B cell (primary cell): Measurements from ENCODE around the gene FMN2. TPM values are rescaled to one million over a fixed set of nuclear protein-coding genes. Genes with fewer than 3 reads are reported as not detected.

ENCODE experiments used
- ATAC-seq: fragments of 200-7000 bp; cut with Tn5 transposase; one replicate; pipeline ENCODE4 v1.10.0; 2021; ENCODE audit warnings: low read depth, mild to moderate bottlenecking, moderate number of reproducible peaks, moderate library complexity
- CTCF ChIA-PET: fragments of 350-600 bp; sonication (Branson Sonifier 250); formaldehyde crosslinking; loops from one replicate; lab custom pipeline; 2021; ENCODE audit warnings: antibody characterized with exemption, inconsistent platforms; lab: Charles Lee
- POLR2A ChIA-PET: fragments of 350-600 bp; sonication (Branson Sonifier 250); formaldehyde crosslinking; loops from one replicate; lab custom pipeline; 2021; ENCODE audit warnings: antibody characterized with exemption; lab: Charles Lee
- DNase-seq: peaks from one replicate; pipeline ENCODE4 v3.0.0; 2013
- H2AFZ ChIP-seq: 2 replicates; pipeline ENCODE4 v1.6.1; 2012; ENCODE audit warnings: mild to moderate bottlenecking, low read depth, low read length; ENCODE audit not compliant: insufficient read depth, poor library complexity, severe bottlenecking
- H3K27ac ChIP-seq, 2 donors: 1 replicate in 1 of 2; 2 replicates in 1 of 2; pipeline ENCODE4 v1.5.1; 2012 to 2013; ENCODE audit warnings: low read length in 2 of 2, mild to moderate bottlenecking in 2 of 2, moderate library complexity in 1 of 2
- H3K27me3 ChIP-seq, 4 experiments: fragments of 200-600 bp in 1 of 4; sonication (generic) in 1 of 4; replicated peaks in 1 of 4; 1 replicate in 2 of 4; 2 replicates in 2 of 4; pipeline versions ENCODE4 v1.6.1 to v1.7.0; 2013 to 2016; ENCODE audit warnings: low read length in 3 of 4, mild to moderate bottlenecking in 2 of 4, mixed read lengths in 1 of 4, moderate library complexity in 1 of 4; ENCODE audit not compliant: insufficient read depth in 4 of 4, control insufficient read depth in 3 of 4; ENCODE audit errors: control extremely low read depth in 1 of 4
- H3K36me3 ChIP-seq, 2 experiments: replicated peaks in 1 of 2; 1 replicate in 1 of 2; 2 replicates in 1 of 2; pipeline versions ENCODE4 v1.6.1 to v1.7.1; 2013; ENCODE audit warnings: low read length in 1 of 2; ENCODE audit not compliant: insufficient read depth in 2 of 2, control insufficient read depth in 1 of 2; ENCODE audit errors: control extremely low read depth in 1 of 2, extremely low read depth in 1 of 2
- H3K4me1 ChIP-seq, 2 donors: fragments of 200-600 bp in 1 of 2; sonication (generic) in 1 of 2; 1 replicate in 1 of 2; 2 replicates in 1 of 2; pipeline versions ENCODE4 v1.5.1 to v1.6.1; 2013 to 2017; ENCODE audit warnings: low read length in 2 of 2; ENCODE audit not compliant: control insufficient read depth in 2 of 2, insufficient read depth in 2 of 2
- H3K4me2 ChIP-seq: replicated peaks from 2 replicates; pipeline ENCODE3; 2012; ENCODE audit warnings: mild to moderate bottlenecking, low read depth, low read length; ENCODE audit not compliant: poor library complexity, severe bottlenecking
- H3K4me3 ChIP-seq, 5 experiments: fragments of 200-600 bp in 1 of 5; sonication (generic) in 1 of 5; 1 replicate in 3 of 5; 2 replicates in 2 of 5; pipeline versions ENCODE4 v1.5.1 to v1.7.0; 2011 to 2016; ENCODE audit warnings: low read length in 4 of 5, mild to moderate bottlenecking in 4 of 5, low read depth in 2 of 5, control low read depth in 1 of 5, moderate library complexity in 1 of 5; ENCODE audit not compliant: insufficient read depth in 1 of 5; ENCODE audit errors: control extremely low read depth in 1 of 5, extremely low read depth in 1 of 5
- H3K79me2 ChIP-seq: fragments of 200-600 bp; sonication (generic); one replicate; pipeline ENCODE4 v1.6.0; 2016; ENCODE audit warnings: low read length; ENCODE audit not compliant: control insufficient read depth, insufficient read depth
- H3K9ac ChIP-seq: fragments of 200-600 bp; sonication (generic); 2 replicates; pipeline ENCODE4 v1.6.1; 2017; ENCODE audit warnings: mild to moderate bottlenecking, low read length, moderate library complexity
- H3K9me3 ChIP-seq, 3 donors: one replicate each; pipeline versions ENCODE4 v1.6.1 to v1.7.1; 2013; ENCODE audit warnings: low read length in 2 of 3; ENCODE audit not compliant: control insufficient read depth in 2 of 3, insufficient read depth in 1 of 3; ENCODE audit errors: control extremely low read depth in 1 of 3
- H4K20me1 ChIP-seq: 2 replicates; pipeline ENCODE4 v1.6.0; 2012; ENCODE audit warnings: mild to moderate bottlenecking, low read length; ENCODE audit not compliant: insufficient read depth, control insufficient read depth, poor library complexity, severe bottlenecking
- H3K27ac Mint-ChIP-seq: one replicate; pipeline ENCODE4 v1.8.0; 2021; ENCODE audit warnings: mixed read lengths
- H3K27me3 Mint-ChIP-seq: one replicate; pipeline ENCODE4 v1.8.0; 2021; ENCODE audit warnings: mixed read lengths
- H3K4me1 Mint-ChIP-seq: one replicate; pipeline ENCODE4 v1.8.0; 2021; ENCODE audit warnings: mixed read lengths
- H3K4me3 Mint-ChIP-seq: one replicate; pipeline ENCODE4 v1.8.0; 2021; ENCODE audit warnings: mixed read lengths
- H3K9me3 Mint-ChIP-seq: one replicate; pipeline ENCODE4 v1.8.0; 2022; ENCODE audit warnings: mixed read lengths; ENCODE audit not compliant: insufficient read depth
- EZH2 ChIP-seq: IDR thresholded peaks from 2 replicates; pipeline ENCODE4 v1.6.1; 2012; ENCODE audit warnings: borderline replicate concordance, low read depth, mild to moderate bottlenecking, moderate library complexity, low read length; ENCODE audit not compliant: insufficient read depth, poor library complexity, severe bottlenecking
- WGBS: methylation state at CpG from one replicate; pipeline ENCODE4 v1.1.5; 2013; ENCODE audit warnings: missing lambda C conversion rate; ENCODE audit not compliant: insufficient coverage; 5-methylcytosine and 5-hydroxymethylcytosine counted together
- intact Hi-C: fragments of 100-400 bp; cut with micrococcal nuclease; formaldehyde crosslinking; loops from one replicate; pipeline ENCODE4 v1.10.0; 2022
- polyA plus RNA-seq: library from polyadenylated mRNA; depleted of rRNA; stranded (reverse); fragments of >200 nt; gene quantifications from 2 replicates; pipeline ENCODE4 v1.2.3, GENCODE V29; 2012
- total RNA-seq, 2 donors: library from RNA; stranded (reverse); fragments of 120-200 nt in 1 of 2; gene quantifications; 1 replicate in 1 of 2; 2 replicates in 1 of 2; pipeline versions ENCODE4 v1.2.3 to v1.2.4, GENCODE V29; 2013 to 2022
- TF ChIP-seq, protein P1 (sequence below): fragments of 200-600 bp; IDR thresholded peaks from one replicate; pipeline ENCODE4 v1.8.0; 2022; ENCODE audit warnings: antibody characterized with exemption, mild to moderate bottlenecking

FMN2 gene
- total and polyA plus RNA-seq, 2 donors (not counting 1 experiment from before 2014, with no cell fraction given), result not detected

- Mint-ChIP-seq H3K4me1 (no peaks in the 10 kb centered on the region), H3K27ac (no peak overlapping the region)
- POLR2A ChIA-PET, result no interaction called here
These were observed 19.9 kb downstream of the FMN2 start for GRCh38 chr1:240111558-240111957.

GRCh38 chr1:240114222-240114621 is 22.5 kb downstream of the FMN2 start:
- intact Hi-C loops, result no loop called here

More at GRCh38 chr1:240111558-240111957, 19.9 kb downstream of the FMN2 start:
- H3K4me1 ChIP-seq, result no peaks in the 10 kb centered on the region
- no peaks in the 10 kb centered on the region for H3K27me3 ChIP-seq
- TF ChIP-seq EZH2, result no peak
- TF ChIP-seq, protein P1, sequence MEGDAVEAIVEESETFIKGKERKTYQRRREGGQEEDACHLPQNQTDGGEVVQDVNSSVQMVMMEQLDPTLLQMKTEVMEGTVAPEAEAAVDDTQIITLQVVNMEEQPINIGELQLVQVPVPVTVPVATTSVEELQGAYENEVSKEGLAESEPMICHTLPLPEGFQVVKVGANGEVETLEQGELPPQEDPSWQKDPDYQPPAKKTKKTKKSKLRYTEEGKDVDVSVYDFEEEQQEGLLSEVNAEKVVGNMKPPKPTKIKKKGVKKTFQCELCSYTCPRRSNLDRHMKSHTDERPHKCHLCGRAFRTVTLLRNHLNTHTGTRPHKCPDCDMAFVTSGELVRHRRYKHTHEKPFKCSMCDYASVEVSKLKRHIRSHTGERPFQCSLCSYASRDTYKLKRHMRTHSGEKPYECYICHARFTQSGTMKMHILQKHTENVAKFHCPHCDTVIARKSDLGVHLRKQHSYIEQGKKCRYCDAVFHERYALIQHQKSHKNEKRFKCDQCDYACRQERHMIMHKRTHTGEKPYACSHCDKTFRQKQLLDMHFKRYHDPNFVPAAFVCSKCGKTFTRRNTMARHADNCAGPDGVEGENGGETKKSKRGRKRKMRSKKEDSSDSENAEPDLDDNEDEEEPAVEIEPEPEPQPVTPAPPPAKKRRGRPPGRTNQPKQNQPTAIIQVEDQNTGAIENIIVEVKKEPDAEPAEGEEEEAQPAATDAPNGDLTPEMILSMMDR, result no peak
- DNase-seq, result no peak
- no peaks in the 10 kb centered on the region for H3K9me3 ChIP-seq
- WGBS, result 80% methylated on average over 5 of the region's 6 CpGs
- H3K27ac ChIP-seq, result no peak overlapping the region
- no peak overlapping the region for H3K9ac ChIP-seq
- no peak overlapping the region for H3K4me2 ChIP-seq
- CTCF ChIA-PET, result no interaction called here
- no peak overlapping the region for H3K4me3 ChIP-seq
- H3K27me3 Mint-ChIP-seq, result no peaks in the 10 kb centered on the region
- no peak overlapping the region for H2AFZ ChIP-seq
- H3K79me2 ChIP-seq, result no peaks in the 10 kb centered on the region
- H3K36me3 ChIP-seq, result no peaks in the 10 kb centered on the region
- no peaks in the 10 kb centered on the region for H3K9me3 Mint-ChIP-seq
- no peak overlapping the region for H3K4me3 Mint-ChIP-seq
- intact Hi-C loops, result no loop called here
- H4K20me1 ChIP-seq, result no peaks in the 10 kb centered on the region
- ATAC-seq, result no peak

More at GRCh38 chr1:240114222-240114621, 22.5 kb downstream of the FMN2 start:
- Mint-ChIP-seq H3K27me3 (no peaks in the 10 kb centered on the region), H3K9me3 (no peaks in the 10 kb centered on the region), H3K27ac (no peak overlapping the region), H3K4me3 (no peak overlapping the region), H3K4me1 (no peaks in the 10 kb centered on the region)
- H2AFZ ChIP-seq, result no peak overlapping the region
- H3K9me3 ChIP-seq, result no peaks in the 10 kb centered on the region
- H3K36me3 ChIP-seq, result no peaks in the 10 kb centered on the region
- CTCF ChIA-PET, result interaction anchor here (1.2 kb wide), 1 partner anchor 35 kb away, joined by 3 read pairs; no protein-coding TSS in a partner anchor
- no CpG with 5 or more reads among the region's 1 CpG for WGBS
- H4K20me1 ChIP-seq, result no peaks in the 10 kb centered on the region
- H3K9ac ChIP-seq, result no peak overlapping the region
- DNase-seq, result no peak
- no peak for ATAC-seq
- TF ChIP-seq EZH2, result no peak
- TF ChIP-seq, protein P1, result no peak
- POLR2A ChIA-PET, result no interaction called here
- no peaks in the 10 kb centered on the region for H3K27me3 ChIP-seq
- no peaks in the 10 kb centered on the region for H3K4me1 ChIP-seq
- no peaks in the 10 kb centered on the region for H3K79me2 ChIP-seq
- no peak overlapping the region for H3K27ac ChIP-seq
- no peak overlapping the region for H3K4me2 ChIP-seq
- H3K4me3 ChIP-seq, result no peak overlapping the region
